C1 segment of cervical spinal cord (tissue), 14 donors: ENCODE data around the gene DMRTA2.

Experiments used
- DNase-seq, 14 donors: peaks; one replicate each; lab custom pipeline; 2025; lab: John Stamatoyannopoulos, UW

Gene DMRTA2

GRCh38 chr1:50424045-50424883 is 1.0 kb upstream of the DMRTA2 start:
- DNase-seq: no peak

- DNase-seq: no peak
Observed at GRCh38 chr1:50423670-50424000, 392 bp upstream of the DMRTA2 start.

DNA sequence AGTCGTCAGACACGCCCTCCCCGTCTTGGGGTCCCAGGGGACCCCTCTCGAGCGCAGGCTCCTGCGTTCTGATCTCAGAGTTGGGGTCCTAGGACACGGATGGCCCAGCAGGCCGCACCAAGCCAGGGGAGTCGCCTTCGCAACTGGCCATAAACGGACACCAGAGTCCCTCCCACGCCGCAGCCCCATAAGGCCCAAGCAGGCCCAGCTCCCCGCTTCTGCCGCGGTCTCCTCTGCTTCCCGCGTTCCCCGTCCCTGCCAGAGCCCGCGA is 633 bp downstream of the DMRTA2 start:
- no peak for DNase-seq

GRCh38 chr1:50421768-50422674 is 1.2 kb downstream of the DMRTA2 start:
- DNase-seq: no peak

GRCh38 chr1:50421366-50421748 is 1.9 kb downstream of the DMRTA2 start:
- DNase-seq: no peak

DNA sequence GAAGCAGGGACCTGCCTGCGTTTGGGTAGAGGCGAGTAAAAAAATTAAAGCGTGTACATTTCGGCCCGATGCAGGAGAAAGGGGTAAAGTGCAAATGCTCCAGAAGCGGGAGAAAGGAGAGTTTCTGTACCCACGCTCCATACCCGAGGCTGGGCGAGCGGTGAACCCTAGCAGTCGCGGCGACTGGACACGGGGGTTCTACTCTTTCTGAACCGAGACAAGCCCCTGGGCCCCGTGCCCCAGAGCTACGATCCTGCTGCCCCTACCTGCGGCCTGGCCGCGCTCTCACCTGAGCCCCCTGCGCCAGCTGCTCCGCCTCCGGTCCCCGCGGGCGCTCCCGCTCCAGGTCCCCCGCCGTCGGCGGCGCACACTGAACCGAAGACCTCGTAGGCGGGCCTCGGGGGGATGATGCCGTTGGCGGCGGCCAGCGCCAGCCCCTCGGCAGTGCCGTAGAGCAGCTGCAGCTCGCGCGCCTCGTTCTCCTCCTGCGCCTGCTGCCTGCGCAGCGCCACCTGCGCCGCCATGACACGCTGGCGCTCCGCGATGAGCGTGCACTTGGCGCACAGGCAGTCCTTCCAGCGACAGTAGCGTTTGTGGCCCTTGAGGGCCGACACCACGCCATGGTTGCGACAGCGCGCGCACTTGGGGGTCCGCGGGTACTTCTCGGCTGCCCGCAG is 2.4 kb downstream of the DMRTA2 start:
- no peak for DNase-seq

DNA sequence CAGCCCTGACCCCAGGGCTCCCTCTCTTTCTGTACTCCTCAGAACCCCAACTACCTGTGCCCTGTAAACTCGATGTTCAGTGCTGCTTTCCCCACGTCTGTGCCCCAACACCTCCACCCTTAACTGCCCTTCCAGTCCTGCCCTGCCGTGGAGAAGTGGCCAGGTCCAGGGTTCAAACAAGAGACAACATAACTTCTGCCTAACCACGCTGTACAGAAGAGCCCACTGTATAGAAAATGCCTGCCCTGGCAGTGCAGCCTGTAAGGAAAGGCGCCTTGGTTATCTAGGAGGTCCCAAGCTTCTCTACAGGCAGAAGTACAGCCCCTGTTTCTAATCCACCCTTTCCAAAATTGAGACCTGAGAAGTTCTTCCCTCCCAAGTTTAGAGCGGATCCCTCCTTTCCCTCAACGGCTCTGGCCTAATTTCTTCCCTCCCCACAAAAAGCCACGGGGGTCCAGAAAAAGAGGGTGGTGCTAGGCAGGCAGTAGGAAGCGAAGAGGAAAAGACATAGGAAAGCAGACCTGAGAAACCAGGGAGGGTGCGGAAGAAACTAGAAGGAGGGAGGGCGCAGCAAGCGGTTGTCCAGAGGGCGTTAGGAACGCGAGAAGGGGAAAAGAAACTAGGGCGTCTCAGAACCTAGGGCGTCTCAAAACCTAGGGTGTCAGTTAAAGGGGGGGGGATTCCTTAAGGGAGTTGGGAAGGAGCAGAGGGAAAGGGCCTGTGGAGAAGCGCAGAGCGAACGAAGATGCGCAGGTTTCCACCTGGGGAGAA is 3.2 kb downstream of the DMRTA2 start:
- DNase-seq: no peak

DNA sequence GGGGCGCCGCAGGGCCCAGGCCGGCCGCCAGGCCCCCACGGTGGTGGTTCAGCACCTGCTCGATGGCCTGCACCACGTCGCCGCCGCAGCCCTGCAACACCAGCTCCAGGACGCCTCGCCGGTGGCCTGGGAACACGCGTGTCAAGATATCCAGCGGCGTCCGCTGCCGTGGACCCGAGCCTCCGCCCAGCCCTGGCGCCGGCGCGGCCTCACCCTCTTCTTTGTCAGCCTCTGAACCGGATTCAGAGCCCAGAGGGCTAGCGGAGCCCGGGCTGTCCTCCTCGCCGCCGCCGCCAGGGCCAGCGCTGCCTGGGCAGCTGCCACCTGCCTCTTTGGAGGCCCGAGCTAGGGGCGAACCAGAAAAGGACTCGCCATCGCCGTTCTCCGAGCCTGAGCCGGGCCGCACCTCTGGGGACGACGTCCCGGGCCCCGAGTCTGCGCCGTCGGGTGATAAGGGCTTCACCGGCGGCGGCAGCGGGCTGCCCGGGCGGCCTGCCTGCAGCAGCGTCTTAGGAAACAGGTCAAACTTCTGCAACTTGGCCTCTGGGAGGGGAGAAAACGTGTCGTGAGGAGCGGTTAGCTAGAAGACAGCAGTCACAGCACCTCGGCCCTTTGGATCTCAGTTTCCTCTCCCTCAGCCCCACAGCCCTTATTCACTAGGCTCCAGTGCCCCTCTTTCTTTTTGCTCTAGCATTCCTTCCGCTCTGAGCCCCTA is 3.9 kb downstream of the DMRTA2 start:
- DNase-seq: no peak

GRCh38 chr1:50418600-50419109 is 4.6 kb downstream of the DMRTA2 start:
- no peak for DNase-seq

DNA sequence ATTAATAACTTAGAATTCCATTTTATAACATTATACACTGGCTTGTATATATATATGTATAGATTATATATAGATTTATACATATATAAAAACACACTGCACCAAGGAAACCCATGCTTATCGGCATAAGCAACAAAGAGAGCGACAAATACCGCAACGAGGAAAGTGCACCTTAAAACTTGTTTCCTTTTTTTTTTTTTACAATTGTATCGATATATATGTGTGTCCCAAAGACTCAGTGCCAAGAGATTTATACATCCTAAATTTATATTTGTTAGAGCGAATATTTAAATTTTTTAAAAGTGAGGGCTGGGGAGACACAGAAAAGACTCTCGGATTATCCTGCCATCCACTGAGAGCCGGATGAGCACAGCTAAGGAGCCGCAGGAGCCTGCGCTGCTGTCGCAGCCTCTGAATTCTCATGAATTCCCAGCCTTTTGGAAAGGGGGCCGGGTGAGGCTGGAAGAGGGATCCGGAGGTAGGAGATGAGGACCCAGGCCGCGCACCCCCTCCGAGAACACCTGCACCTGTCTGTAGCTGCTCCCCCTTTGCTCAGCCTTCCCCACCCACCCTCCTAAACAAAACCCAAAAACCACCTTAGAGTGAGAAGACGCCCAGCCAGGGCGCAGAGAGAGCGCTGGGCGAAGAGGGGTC is 5.2 kb downstream of the DMRTA2 start:
- DNase-seq: no peak

GRCh38 chr1:50417507-50417906 is 5.7 kb downstream of the DMRTA2 start:
- DNase-seq: no peak

DNA sequence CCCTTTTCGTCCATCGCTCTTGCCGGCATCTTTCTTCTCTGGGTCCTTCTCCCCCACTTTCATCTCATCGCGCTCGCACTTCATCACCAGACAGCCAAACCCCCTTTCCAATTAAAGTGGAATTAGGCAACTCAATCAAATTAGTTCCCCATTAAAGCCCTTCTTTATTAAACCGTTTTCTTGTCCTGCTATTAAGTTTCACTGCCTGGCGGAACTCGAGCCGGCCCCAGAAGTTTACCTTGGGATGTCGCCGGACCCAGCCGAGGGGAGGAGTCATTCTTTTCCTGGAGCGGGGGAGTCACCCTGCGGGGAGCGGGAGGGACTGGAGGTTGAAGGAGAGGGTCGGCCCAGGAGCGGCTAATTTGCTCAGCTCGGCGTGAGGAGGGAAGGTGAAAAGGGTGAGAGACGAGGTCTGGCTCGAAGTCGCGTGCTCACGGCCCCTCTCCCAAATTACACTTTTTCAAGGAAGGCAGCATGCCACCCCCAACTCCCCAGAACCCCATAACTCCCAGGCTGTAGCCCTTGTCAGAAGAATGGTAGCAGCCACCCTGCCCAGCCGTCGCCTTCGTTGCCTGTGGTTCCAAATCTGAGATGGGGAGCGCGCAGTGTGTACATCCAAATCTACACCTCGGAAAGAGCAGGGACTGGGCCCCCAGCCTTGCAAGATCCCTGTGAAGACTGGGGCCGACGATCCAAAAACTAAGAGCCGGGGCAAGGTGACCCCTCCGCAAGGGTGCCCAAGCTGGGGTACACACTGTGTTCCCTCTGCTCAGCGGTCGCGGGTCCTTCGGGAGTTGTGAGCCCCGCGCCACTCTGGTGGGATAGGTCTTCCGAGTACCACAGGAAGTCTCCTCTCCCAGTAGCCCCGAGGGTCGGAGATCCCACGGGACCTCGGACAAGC is 6.4 kb downstream of the DMRTA2 start:
- no peak for DNase-seq

DNA sequence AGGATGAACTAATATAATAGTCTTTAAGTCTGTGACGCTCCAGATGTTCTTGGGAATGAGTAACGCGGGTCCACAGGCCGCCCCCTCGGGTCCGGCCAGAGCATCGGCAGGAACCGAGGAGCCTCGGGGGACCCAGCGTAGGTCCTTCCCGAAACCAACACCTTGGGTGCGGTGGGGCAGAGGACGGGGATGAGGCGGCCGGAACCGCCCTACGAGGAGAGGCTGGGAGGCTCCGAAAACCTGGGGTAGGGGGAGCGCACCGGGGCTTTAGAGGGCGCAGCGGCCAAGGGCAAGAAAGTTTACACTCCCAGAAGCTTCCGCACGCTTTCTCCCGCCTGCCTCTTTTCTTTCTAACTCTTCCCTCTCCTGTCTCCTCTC is 7.1 kb downstream of the DMRTA2 start:
- DNase-seq: no peak

- DNase-seq: no peak
Observed at GRCh38 chr1:50415235-50416149, 7.8 kb downstream of the DMRTA2 start.

DNA sequence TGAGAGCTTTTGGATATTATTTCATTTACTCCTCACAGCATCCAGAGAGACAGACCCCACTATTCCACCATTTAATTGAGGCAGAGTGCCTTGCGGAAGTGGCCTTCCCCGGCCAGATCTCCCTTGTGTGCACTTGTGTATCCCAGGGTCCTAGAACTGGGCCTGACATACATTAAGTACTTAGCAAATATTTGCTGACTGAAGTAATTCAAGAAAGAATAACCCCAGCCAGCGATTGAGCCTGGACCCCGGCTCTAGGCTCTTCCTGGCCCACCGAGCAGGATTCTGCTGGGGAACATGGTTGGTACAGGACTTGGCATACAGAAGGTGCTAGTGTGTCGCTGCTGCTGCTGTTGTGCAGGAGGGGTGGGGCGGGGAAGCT is 8.4 kb downstream of the DMRTA2 start:
- DNase-seq: no peak

GRCh38 chr1:50412813-50413476 is 10.3 kb downstream of the DMRTA2 start:
- DNase-seq: no peak

GRCh38 chr1:50405814-50406213 is 17.4 kb downstream of the DMRTA2 start:
- DNase-seq: no peak
